ENCODE results near the gene GALNT1.

GALNT1 gene

GRCh38 chr18:35680139-35680551 is 98.6 kb downstream of the GALNT1 start:
- TF ChIP-seq POLR2AphosphoS5 (IDR thresholded peaks at IDR 0.05; ENCODE audit: low read depth, low read length) (no peak), PAX5 (IDR thresholded peaks at IDR 0.05; ENCODE audit: insufficient read depth, low read length, severe bottlenecking) (no peak), TAF1 (IDR thresholded peaks at IDR 0.05; ENCODE audit: low read depth, low read length) (no peak), SPI1 (IDR thresholded peaks at IDR 0.05; ENCODE audit: low read depth, low read length) (no peak), POLR2A (IDR thresholded peaks at IDR 0.05; ENCODE audit: low read depth, low read length) (no peak), POU2F2 (IDR thresholded peaks at IDR 0.05; ENCODE audit: low read depth, low read length) (no peak)
- no peak for FAIRE-seq
- DNase-seq (ENCODE audit: insufficient read length, low spot score) = no peak

DNA sequence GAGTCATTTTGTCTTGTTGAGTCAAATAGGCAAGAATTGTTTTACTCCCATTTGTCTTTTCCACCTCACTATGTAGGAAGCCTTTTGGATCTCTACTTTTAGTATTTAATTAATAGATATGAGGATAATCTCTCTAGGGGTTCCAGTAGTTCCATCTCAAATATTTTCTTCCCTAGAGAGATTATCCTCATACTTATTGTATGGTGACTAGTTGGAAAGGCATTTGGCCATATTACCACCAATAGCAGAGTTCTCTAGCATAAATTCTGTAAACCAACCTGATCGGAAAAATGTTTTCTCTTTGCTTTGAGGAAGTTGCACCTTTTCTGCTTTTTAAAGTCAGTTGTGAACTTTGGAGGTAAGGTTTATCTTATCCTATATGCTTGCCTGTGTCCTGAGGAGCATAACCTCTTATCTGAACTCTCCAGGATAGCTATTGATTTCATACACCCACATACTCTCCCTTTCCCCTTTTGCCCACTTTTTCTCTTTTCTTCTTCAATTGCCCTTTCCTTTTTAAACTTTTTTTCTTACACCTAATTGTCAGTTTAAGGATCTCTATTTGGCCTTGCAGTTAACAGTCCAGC is 100.8 kb downstream of the GALNT1 start:
- DNase-seq (ENCODE audit: insufficient read length, low spot score) (no peak), FAIRE-seq (no peak)
- TF ChIP-seq POLR2A (IDR thresholded peaks at IDR 0.05; ENCODE audit: low read depth, low read length) = no peak
- TF ChIP-seq TAF1 (IDR thresholded peaks at IDR 0.05; ENCODE audit: low read depth, low read length) = no peak
- no peak for TF ChIP-seq POU2F2 (IDR thresholded peaks at IDR 0.05; ENCODE audit: low read depth, low read length)
- no peak for TF ChIP-seq PAX5 (IDR thresholded peaks at IDR 0.05; ENCODE audit: insufficient read depth, low read length, severe bottlenecking)
- no peak for TF ChIP-seq POLR2AphosphoS5 (IDR thresholded peaks at IDR 0.05; ENCODE audit: low read depth, low read length)
- TF ChIP-seq SPI1 (IDR thresholded peaks at IDR 0.05; ENCODE audit: low read depth, low read length) = no peak

DNA sequence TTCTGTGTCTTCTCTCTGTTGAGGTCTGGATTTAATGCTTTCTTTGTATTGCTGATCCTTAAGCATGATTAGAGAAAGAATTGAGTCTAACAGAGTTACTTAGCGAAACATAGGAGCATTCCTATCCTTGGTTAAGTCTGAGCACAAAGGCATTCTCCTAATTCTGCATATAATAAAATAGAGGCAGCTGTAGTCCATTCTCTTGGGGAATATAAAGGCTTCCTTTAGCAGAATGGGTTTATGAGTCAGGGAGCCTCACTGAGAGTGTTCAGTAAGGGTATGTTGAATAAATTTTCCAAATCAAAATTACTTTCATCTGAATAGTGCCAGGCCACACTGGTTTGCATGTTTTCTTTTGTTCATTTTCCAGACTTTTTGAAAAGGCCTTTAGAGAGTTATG is 101.5 kb downstream of the GALNT1 start:
- DNase-seq (ENCODE audit: insufficient read length, low spot score) = no peak
- FAIRE-seq = no peak
- no peak for TF ChIP-seq SPI1 (IDR thresholded peaks at IDR 0.05; ENCODE audit: low read depth, low read length)
- no peak for TF ChIP-seq POU2F2 (IDR thresholded peaks at IDR 0.05; ENCODE audit: low read depth, low read length)
- TF ChIP-seq POLR2A (IDR thresholded peaks at IDR 0.05; ENCODE audit: low read depth, low read length) = no peak
- TF ChIP-seq TAF1 (IDR thresholded peaks at IDR 0.05; ENCODE audit: low read depth, low read length) = no peak
- no peak for TF ChIP-seq POLR2AphosphoS5 (IDR thresholded peaks at IDR 0.05; ENCODE audit: low read depth, low read length)
- no peak for TF ChIP-seq PAX5 (IDR thresholded peaks at IDR 0.05; ENCODE audit: insufficient read depth, low read length, severe bottlenecking)

- TF ChIP-seq PAX5 (IDR thresholded peaks at IDR 0.05; ENCODE audit: insufficient read depth, low read length, severe bottlenecking) (no peak), TAF1 (IDR thresholded peaks at IDR 0.05; ENCODE audit: low read depth, low read length) (no peak), SPI1 (IDR thresholded peaks at IDR 0.05; ENCODE audit: low read depth, low read length) (no peak), POLR2A (IDR thresholded peaks at IDR 0.05; ENCODE audit: low read depth, low read length) (no peak), POU2F2 (IDR thresholded peaks at IDR 0.05; ENCODE audit: low read depth, low read length) (no peak), POLR2AphosphoS5 (IDR thresholded peaks at IDR 0.05; ENCODE audit: low read depth, low read length) (no peak)
- FAIRE-seq (peak; percentile 71), DNase-seq (ENCODE audit: insufficient read length, low spot score) (no peak)
These were observed 107.2 kb downstream of the GALNT1 start for GRCh38 chr18:35688757-35689156.

- no peak for DNase-seq (ENCODE audit: insufficient read length, low spot score)
- no peak for FAIRE-seq
- no peak for TF ChIP-seq SPI1 (IDR thresholded peaks at IDR 0.05; ENCODE audit: low read depth, low read length)
- no peak for TF ChIP-seq POU2F2 (IDR thresholded peaks at IDR 0.05; ENCODE audit: low read depth, low read length)
- TF ChIP-seq POLR2AphosphoS5 (IDR thresholded peaks at IDR 0.05; ENCODE audit: low read depth, low read length) = no peak
These were observed 108.2 kb downstream of the GALNT1 start for GRCh38 chr18:35689728-35690127.

DNA sequence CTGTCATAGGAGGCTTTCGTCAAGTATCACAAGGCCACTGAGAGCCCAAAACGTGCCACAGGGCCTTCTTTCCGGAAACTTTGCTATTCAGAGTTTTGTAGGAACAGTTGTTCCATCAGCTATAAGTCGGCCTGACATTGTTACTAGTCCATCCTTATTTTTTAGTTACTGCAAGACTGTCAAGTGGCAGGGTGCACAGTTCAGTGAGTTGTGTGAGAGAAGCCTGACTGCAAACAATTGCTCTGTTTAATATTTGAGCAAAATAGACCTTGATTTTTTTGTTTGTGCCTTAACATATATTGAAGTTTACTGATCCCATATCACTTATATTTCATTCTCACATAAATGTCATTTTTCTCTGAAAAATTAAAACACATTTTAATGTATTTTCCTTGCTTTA is 110.1 kb downstream of the GALNT1 start:
- FAIRE-seq = no peak
- TF ChIP-seq PAX5 (IDR thresholded peaks at IDR 0.05; ENCODE audit: insufficient read depth, low read length, severe bottlenecking) (no peak), POU2F2 (IDR thresholded peaks at IDR 0.05; ENCODE audit: low read depth, low read length) (no peak), SPI1 (IDR thresholded peaks at IDR 0.05; ENCODE audit: low read depth, low read length) (no peak), POLR2A (IDR thresholded peaks at IDR 0.05; ENCODE audit: low read depth, low read length) (no peak), POLR2AphosphoS5 (IDR thresholded peaks at IDR 0.05; ENCODE audit: low read depth, low read length) (no peak), TAF1 (IDR thresholded peaks at IDR 0.05; ENCODE audit: low read depth, low read length) (no peak)
- DNase-seq (ENCODE audit: insufficient read length, low spot score) = no peak

- FAIRE-seq (peak; percentile 48), DNase-seq (ENCODE audit: insufficient read length, low spot score) (no peak)
- no peak for TF ChIP-seq POU2F2 (IDR thresholded peaks at IDR 0.05; ENCODE audit: low read depth, low read length)
- TF ChIP-seq PAX5 (IDR thresholded peaks at IDR 0.05; ENCODE audit: insufficient read depth, low read length, severe bottlenecking) = no peak
- no peak for TF ChIP-seq POLR2AphosphoS5 (IDR thresholded peaks at IDR 0.05; ENCODE audit: low read depth, low read length)
- no peak for TF ChIP-seq POLR2A (IDR thresholded peaks at IDR 0.05; ENCODE audit: low read depth, low read length)
- no peak for TF ChIP-seq SPI1 (IDR thresholded peaks at IDR 0.05; ENCODE audit: low read depth, low read length)
- TF ChIP-seq TAF1 (IDR thresholded peaks at IDR 0.05; ENCODE audit: low read depth, low read length) = no peak
These were observed 111.3 kb downstream of the GALNT1 start for GRCh38 chr18:35692866-35693265.

DNA sequence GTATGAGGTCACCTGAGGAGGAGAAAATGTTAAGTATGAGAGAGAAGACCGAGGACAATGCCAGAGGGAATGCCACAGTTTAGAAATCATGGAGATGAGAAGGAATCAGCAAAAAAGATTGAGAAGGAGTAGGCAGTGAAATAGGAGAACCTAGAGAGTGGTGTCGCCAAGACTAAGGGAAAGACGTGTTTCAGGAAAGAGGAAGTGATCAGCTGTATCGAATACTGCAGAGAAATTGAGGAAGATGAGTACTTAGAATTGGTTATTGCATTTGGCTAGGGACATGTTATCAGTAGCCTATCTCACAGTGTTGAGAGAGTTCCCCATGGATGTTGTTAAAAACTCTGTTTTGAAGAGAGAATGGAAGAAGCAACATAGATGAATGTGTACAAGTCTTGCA is 112.3 kb downstream of the GALNT1 start:
- FAIRE-seq (no peak), DNase-seq (ENCODE audit: insufficient read length, low spot score) (no peak)
- no peak for TF ChIP-seq TAF1 (IDR thresholded peaks at IDR 0.05; ENCODE audit: low read depth, low read length)
- peak; percentile 81 for TF ChIP-seq SPI1 (IDR thresholded peaks at IDR 0.05; ENCODE audit: low read depth, low read length)
- no peak for TF ChIP-seq POLR2AphosphoS5 (IDR thresholded peaks at IDR 0.05; ENCODE audit: low read depth, low read length)

GRCh38 chr18:35694808-35695207 is 113.3 kb downstream of the GALNT1 start:
- no peak for DNase-seq (ENCODE audit: insufficient read length, low spot score)
- TF ChIP-seq TAF1 (IDR thresholded peaks at IDR 0.05; ENCODE audit: low read depth, low read length) = no peak
- no peak for TF ChIP-seq PAX5 (IDR thresholded peaks at IDR 0.05; ENCODE audit: insufficient read depth, low read length, severe bottlenecking)
- no peak for TF ChIP-seq SPI1 (IDR thresholded peaks at IDR 0.05; ENCODE audit: low read depth, low read length)
- no peak for TF ChIP-seq POLR2A (IDR thresholded peaks at IDR 0.05; ENCODE audit: low read depth, low read length)
- no peak for TF ChIP-seq POLR2AphosphoS5 (IDR thresholded peaks at IDR 0.05; ENCODE audit: low read depth, low read length)
- TF ChIP-seq POU2F2 (IDR thresholded peaks at IDR 0.05; ENCODE audit: low read depth, low read length) = no peak
- no peak for FAIRE-seq

- no peak for TF ChIP-seq PAX5 (IDR thresholded peaks at IDR 0.05; ENCODE audit: insufficient read depth, low read length, severe bottlenecking)
- TF ChIP-seq POU2F2 (IDR thresholded peaks at IDR 0.05; ENCODE audit: low read depth, low read length) = no peak
- TF ChIP-seq POLR2A (IDR thresholded peaks at IDR 0.05; ENCODE audit: low read depth, low read length) = no peak
- DNase-seq (ENCODE audit: insufficient read length, low spot score) (no peak), FAIRE-seq (no peak)
These were observed 113.8 kb downstream of the GALNT1 start for GRCh38 chr18:35695384-35695783.

Data from GM12891 (cell line).